Right lobe of liver (tissue), 6 donors: ENCODE measurements around the gene IBSP. TPM values are rescaled to one million over a fixed set of nuclear protein-coding genes. Genes with fewer than 3 reads are reported as not detected.
A peak's percentile ranks its signal among the peaks of the same experiment; 100 is the strongest.

Source experiments
- ATAC-seq, 4 donors: fragments of 200-7000 bp; cut with Tn5 transposase; one replicate each; pipeline ENCODE4 v1.9.1; 2020; ENCODE audit warnings: mild to moderate bottlenecking in 4 of 4, moderate library complexity in 4 of 4
- DNase-seq, 3 donors: peaks; one replicate each; pipeline ENCODE4 v3.0.0-alpha.2; 2020
- H3K27ac ChIP-seq, 3 donors: fragments of 200-600 bp; one replicate each; pipeline ENCODE4 v1.8.0; 2022
- H3K27me3 ChIP-seq, 2 donors: fragments of 200-600 bp; one replicate each; pipeline ENCODE4 v1.8.0; 2022
- H3K36me3 ChIP-seq, 4 donors: fragments of 200-600 bp; sonication (generic) in 1 of 4; one replicate each; pipeline versions ENCODE4 v1.5.1 to v1.8.0; 2017 to 2022; ENCODE audit warnings: control low read depth in 1 of 4
- H3K4me1 ChIP-seq, 4 donors: fragments of 200-600 bp; sonication (generic) in 1 of 4; one replicate each; pipeline versions ENCODE4 v1.5.1 to v1.8.0; 2017 to 2022; ENCODE audit warnings: control low read depth in 1 of 4
- H3K4me3 ChIP-seq, 3 donors: fragments of 200-600 bp; one replicate each; pipeline ENCODE4 v1.8.0; 2022
- H3K9me3 ChIP-seq, 4 donors: fragments of 200-600 bp; sonication (generic) in 1 of 4; one replicate each; pipeline versions ENCODE4 v1.5.1 to v1.8.0; 2017 to 2022; ENCODE audit warnings: control low read depth in 1 of 4
- CTCF ChIP-seq, 4 donors: fragments of 200-600 bp in 3 of 4; fragments of 450-650 bp in 1 of 4; IDR thresholded peaks; one replicate each; pipeline versions ENCODE4 v1.5.1 to v1.8.0; 2016 to 2022; ENCODE audit warnings: antibody characterized with exemption in 4 of 4, mild to moderate bottlenecking in 2 of 4
- POLR2A ChIP-seq: fragments of 450-650 bp; IDR thresholded peaks from one replicate; pipeline ENCODE4 v1.6.1; 2017; ENCODE audit warnings: antibody characterized with exemption, mild to moderate bottlenecking
- WGBS: methylation state at CpG from one replicate; pipeline ENCODE4 v1.1.6; 2018; ENCODE audit warnings: low coverage, low lambda C conversion rate; ENCODE audit not compliant: insufficient coverage; ENCODE audit errors: missing lambda C conversion rate; 5-methylcytosine and 5-hydroxymethylcytosine counted together
- intact Hi-C, 2 donors: fragments of 100-400 bp; cut with DNase I; formaldehyde crosslinking; loops; one replicate each; pipeline versions ENCODE4 v1.11.2 to v1.14.1; 2022
- total RNA-seq, 6 experiments: library from RNA; depleted of rRNA in 2 of 6; stranded (reverse); fragments of >200 nt in 2 of 6; fragmentation: NEBNext Ultra II Directional in 3 of 6; extraction: Animal tissue kit (Norgen Biotek cat#: 25700) in 3 of 6; gene quantifications; one replicate each; pipeline versions ENCODE4 v1.1.0 to v1.2.4, GENCODE V29; 2016 to 2023
- donor health status: DM: no; HTN: yes; CAD: no.
- donor health status: DM: no; HTN: no; CAD: no.
- donor health status: DM: no; HTN: no; CAD: no.
- donor health status: DM: no; HTN: yes; CAD: no.
- donor health status: DM: no; HTN: yes; CAD: no.

The IBSP gene
- total RNA-seq, 6 experiments from 2014 or later = not detected

- no peak overlapping the region for H3K27ac ChIP-seq
- H3K9me3 ChIP-seq = no peaks in the 10 kb centered on the region
- no peaks in the 10 kb centered on the region for H3K36me3 ChIP-seq
- DNase-seq (no peak), ATAC-seq (no peak)
- no peak for TF ChIP-seq POLR2A
- intact Hi-C loops = no loop called here
- WGBS = 74% methylated on average over 2 of the region's 2 CpGs
- no peaks in the 10 kb centered on the region for H3K4me1 ChIP-seq
- H3K4me3 ChIP-seq = no peak overlapping the region
- no peaks in the 10 kb centered on the region for H3K27me3 ChIP-seq
Observed at GRCh38 chr4:87803421-87803820, 4.1 kb downstream of the IBSP start.

GRCh38 chr4:87804871-87805270 is 5.5 kb downstream of the IBSP start:
- no peak for TF ChIP-seq CTCF (IDR thresholded peaks at IDR 0.05)
- TF ChIP-seq POLR2A = no peak
- Histone ChIP-seq H3K36me3 (no peaks in the 10 kb centered on the region), H3K9me3 (no peaks in the 10 kb centered on the region), H3K27me3 (no peaks in the 10 kb centered on the region), H3K27ac (no peak overlapping the region), H3K4me1 (no peaks in the 10 kb centered on the region), H3K4me3 (no peak overlapping the region)
- WGBS = 32% methylated on average over 2 of the region's 2 CpGs
- intact Hi-C loops = no loop called here
- DNase-seq (no peak), ATAC-seq (no peak)

- intact Hi-C loops = no loop called here
- 62% methylated on average over 2 of the region's 2 CpGs for WGBS
Observed at GRCh38 chr4:87805971-87806370, 6.6 kb downstream of the IBSP start.

GRCh38 chr4:87806520-87806919 is 7.2 kb downstream of the IBSP start:
- Histone ChIP-seq H3K27me3 (no peaks in the 10 kb centered on the region), H3K4me1 (no peaks in the 10 kb centered on the region), H3K9me3 (no peaks in the 10 kb centered on the region), H3K4me3 (no peak overlapping the region), H3K36me3 (no peaks in the 10 kb centered on the region), H3K27ac (no peak overlapping the region)
- no peak for DNase-seq
- no peak for TF ChIP-seq POLR2A
- no peak for TF ChIP-seq CTCF (IDR thresholded peaks at IDR 0.05)
- WGBS = 83% methylated on average over 3 of the region's 3 CpGs
- intact Hi-C loops = no loop called here
- ATAC-seq = no peak

More at GRCh38 chr4:87805971-87806370, 6.6 kb downstream of the IBSP start:
- no peaks in the 10 kb centered on the region for H3K36me3 ChIP-seq
- no peak for ATAC-seq
- no peak overlapping the region for H3K27ac ChIP-seq
- TF ChIP-seq POLR2A (no peak), CTCF (IDR thresholded peaks at IDR 0.05) (no peak)
- H3K4me3 ChIP-seq = no peak overlapping the region
- H3K9me3 ChIP-seq = no peaks in the 10 kb centered on the region
- DNase-seq = no peak
- H3K4me1 ChIP-seq = no peaks in the 10 kb centered on the region
- H3K27me3 ChIP-seq = no peaks in the 10 kb centered on the region

- H3K4me3 ChIP-seq = no peak overlapping the region
- intact Hi-C loops = no loop called here
- TF ChIP-seq POLR2A (no peak), CTCF (IDR thresholded peaks at IDR 0.05) (no peak)
- ATAC-seq = peak in 1 of 4 donors; percentile 33
- no peaks in the 10 kb centered on the region for H3K27me3 ChIP-seq
- H3K9me3 ChIP-seq = no peaks in the 10 kb centered on the region
- whole genome bisulfite sequencing = 36% methylated on average over 3 of the region's 3 CpGs
- H3K27ac ChIP-seq = no peak overlapping the region
- no peaks in the 10 kb centered on the region for H3K36me3 ChIP-seq
- no peak for DNase-seq
- H3K4me1 ChIP-seq = no peaks in the 10 kb centered on the region
Observed at GRCh38 chr4:87807402-87807801, 8.0 kb downstream of the IBSP start.
